Suprapubic skin (tissue), 4 donors: ENCODE results near the gene MYD88. TPM values are rescaled to one million over a fixed set of nuclear protein-coding genes. Genes with fewer than 3 reads are reported as not detected.

Experiments
- DNase-seq, 2 donors: peaks; one replicate each; pipeline ENCODE4 v3.0.0-alpha.2; 2019; ENCODE audit warnings: low spot score in 2 of 2
- H3K27ac ChIP-seq: fragments of 200-600 bp; sonication (generic); one replicate; pipeline ENCODE4 v1.5.1; 2019
- H3K27me3 ChIP-seq: fragments of 200-600 bp; sonication (generic); one replicate; pipeline ENCODE4 v1.5.1; 2019
- H3K36me3 ChIP-seq: fragments of 200-600 bp; sonication (generic); one replicate; pipeline ENCODE4 v1.5.1; 2019
- H3K4me1 ChIP-seq: fragments of 200-600 bp; sonication (generic); one replicate; pipeline ENCODE4 v1.5.1; 2019
- H3K4me3 ChIP-seq: fragments of 200-600 bp; sonication (generic); one replicate; pipeline ENCODE4 v1.5.1; 2019; ENCODE audit warnings: mild to moderate bottlenecking
- H3K9me3 ChIP-seq: fragments of 200-600 bp; sonication (generic); one replicate; pipeline ENCODE4 v1.5.1; 2019
- EP300 ChIP-seq: sonication (generic); formaldehyde crosslinking; IDR thresholded peaks from one replicate; pipeline ENCODE4 v1.6.1; 2017; ENCODE audit warnings: antibody characterized with exemption
- POLR2A ChIP-seq, 2 donors: fragments of 450-650 bp; IDR thresholded peaks; one replicate each; pipeline ENCODE4 v1.6.1; 2017; ENCODE audit warnings: antibody characterized with exemption in 2 of 2, mild to moderate bottlenecking in 2 of 2, moderate library complexity in 2 of 2
- POLR2AphosphoS5 ChIP-seq, 3 donors: sonication (generic); formaldehyde crosslinking; IDR thresholded peaks; one replicate each; pipeline ENCODE4 v1.6.1; 2017; ENCODE audit warnings: antibody characterized with exemption in 3 of 3
- WGBS: methylation state at CpG from one replicate; pipeline ENCODE4 v1.1.5; 2018; 5-methylcytosine and 5-hydroxymethylcytosine counted together
- total RNA-seq, 4 donors: library from RNA; depleted of rRNA; stranded (reverse); fragments of >200 nt; gene quantifications; one replicate each; pipeline ENCODE4 v1.1.0, GENCODE V29; 2016
- TF ChIP-seq, protein P1 (sequence below), 2 donors: fragments of 200-600 bp in 1 of 2; fragments of 450-650 bp in 1 of 2; sonication (generic) in 1 of 2; IDR thresholded peaks; one replicate each; pipeline ENCODE4 v1.5.1; 2016 to 2019; ENCODE audit warnings: antibody characterized with exemption in 2 of 2, mild to moderate bottlenecking in 1 of 2, moderate library complexity in 1 of 2

The MYD88 gene
- total RNA-seq, 4 donors from 2014 or later = 21.6 to 33.2 (median 28.1) TPM

DNA sequence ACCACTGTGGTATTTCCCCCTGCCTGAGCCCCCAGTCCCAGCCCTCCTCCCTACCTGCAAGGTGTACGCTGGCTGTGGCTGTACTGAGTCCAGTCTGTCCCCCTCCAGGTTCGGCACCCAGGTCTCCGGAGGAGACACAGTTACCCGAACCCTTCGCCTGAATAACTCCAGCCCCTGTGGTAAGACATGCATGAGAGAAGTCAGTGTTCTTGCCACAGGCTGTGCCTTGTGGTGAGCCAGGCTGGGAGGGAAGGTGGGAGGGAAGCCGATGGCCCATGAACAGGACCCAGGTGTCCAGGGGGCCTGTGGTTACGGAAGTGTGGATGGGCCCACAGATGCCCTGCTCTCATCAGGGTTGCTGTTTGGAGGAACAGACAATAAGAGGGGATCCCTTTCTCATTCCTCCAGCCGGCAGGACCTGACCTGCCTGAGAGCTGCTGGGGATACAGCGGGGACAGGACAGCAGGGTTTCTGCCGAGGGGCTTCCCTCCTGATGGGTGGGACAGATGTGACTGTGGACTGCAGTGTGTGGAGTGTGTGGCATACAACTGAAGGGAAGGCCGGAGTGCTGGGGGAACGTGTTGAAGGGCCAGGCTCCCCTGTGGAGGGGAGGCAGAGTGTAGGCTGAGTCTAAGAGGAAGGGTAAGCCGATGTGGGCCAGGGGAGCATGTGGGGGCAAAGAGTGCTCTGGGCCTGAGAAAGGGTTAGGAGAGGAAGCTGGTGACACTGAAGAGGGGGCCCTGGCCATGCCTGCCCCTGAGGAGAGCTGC lies 23.4 kb upstream of the MYD88 start:
- Histone ChIP-seq H3K27ac (no peak overlapping the region), H3K4me3 (no peak overlapping the region), H3K27me3 (no peaks in the 10 kb centered on the region), H3K4me1 (no peaks in the 10 kb centered on the region), H3K36me3 (peaks cover 8% of the 10 kb centered on the region), H3K9me3 (no peaks in the 10 kb centered on the region)
- TF ChIP-seq POLR2A (IDR thresholded peaks at IDR 0.05) (no peak), EP300 (no peak), POLR2AphosphoS5 (IDR thresholded peaks at IDR 0.05) (no peak)
- TF ChIP-seq, protein P1, sequence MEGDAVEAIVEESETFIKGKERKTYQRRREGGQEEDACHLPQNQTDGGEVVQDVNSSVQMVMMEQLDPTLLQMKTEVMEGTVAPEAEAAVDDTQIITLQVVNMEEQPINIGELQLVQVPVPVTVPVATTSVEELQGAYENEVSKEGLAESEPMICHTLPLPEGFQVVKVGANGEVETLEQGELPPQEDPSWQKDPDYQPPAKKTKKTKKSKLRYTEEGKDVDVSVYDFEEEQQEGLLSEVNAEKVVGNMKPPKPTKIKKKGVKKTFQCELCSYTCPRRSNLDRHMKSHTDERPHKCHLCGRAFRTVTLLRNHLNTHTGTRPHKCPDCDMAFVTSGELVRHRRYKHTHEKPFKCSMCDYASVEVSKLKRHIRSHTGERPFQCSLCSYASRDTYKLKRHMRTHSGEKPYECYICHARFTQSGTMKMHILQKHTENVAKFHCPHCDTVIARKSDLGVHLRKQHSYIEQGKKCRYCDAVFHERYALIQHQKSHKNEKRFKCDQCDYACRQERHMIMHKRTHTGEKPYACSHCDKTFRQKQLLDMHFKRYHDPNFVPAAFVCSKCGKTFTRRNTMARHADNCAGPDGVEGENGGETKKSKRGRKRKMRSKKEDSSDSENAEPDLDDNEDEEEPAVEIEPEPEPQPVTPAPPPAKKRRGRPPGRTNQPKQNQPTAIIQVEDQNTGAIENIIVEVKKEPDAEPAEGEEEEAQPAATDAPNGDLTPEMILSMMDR (IDR thresholded peaks at IDR 0.05) = no peak
- DNase-seq = peak; percentile 57 to 61
- WGBS = 68% methylated on average over 6 of the region's 13 CpGs

DNA sequence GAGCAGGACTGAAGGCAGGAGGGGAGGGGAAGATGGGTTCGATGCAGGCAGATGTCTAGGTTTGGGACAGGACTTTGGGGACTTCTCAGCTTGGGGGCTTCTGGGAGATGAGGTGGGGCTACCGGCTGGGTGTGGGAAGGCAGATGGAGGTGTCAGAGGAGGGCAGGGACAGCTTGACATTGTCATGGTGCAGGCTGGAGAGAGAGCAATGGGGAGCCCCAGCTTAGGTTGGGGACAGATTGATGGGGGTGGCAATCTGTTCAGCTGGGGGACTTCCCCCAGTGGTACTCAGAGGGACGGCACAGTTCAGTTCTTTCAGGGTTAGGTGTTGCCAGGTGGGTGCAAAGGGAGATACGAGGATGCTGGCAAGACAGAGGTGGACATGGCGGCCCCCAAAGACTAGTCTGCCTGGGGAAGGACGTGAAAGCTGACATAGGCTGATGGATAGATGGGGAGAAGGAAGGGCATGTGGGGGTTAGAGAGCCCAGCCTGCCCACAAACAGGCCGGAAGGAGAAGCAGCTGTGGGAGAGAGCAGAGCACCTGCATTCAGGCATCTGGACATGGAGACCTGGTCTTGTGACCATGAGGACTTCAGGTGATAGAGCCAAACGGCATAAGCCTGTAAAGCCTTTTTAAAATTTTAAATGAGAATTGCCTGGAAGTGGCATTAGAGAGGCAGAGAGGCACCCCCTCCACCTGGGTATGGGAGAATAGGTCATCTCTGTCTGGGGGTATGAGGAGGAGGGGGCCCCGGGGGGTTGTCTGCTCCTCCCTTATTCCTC lies 22.6 kb upstream of the MYD88 start:
- Histone ChIP-seq H3K27ac (no peak overlapping the region), H3K36me3 (peaks cover 16% of the 10 kb centered on the region), H3K4me1 (no peaks in the 10 kb centered on the region), H3K9me3 (no peaks in the 10 kb centered on the region), H3K27me3 (no peaks in the 10 kb centered on the region), H3K4me3 (no peak overlapping the region)
- DNase-seq = peak in 1 of 2 donors; percentile 62
- WGBS = 69% methylated on average over 9 of the region's 9 CpGs
- TF ChIP-seq POLR2A (IDR thresholded peaks at IDR 0.05) (no peak), EP300 (no peak), POLR2AphosphoS5 (IDR thresholded peaks at IDR 0.05) (no peak)
- TF ChIP-seq, protein P1 (IDR thresholded peaks at IDR 0.05) = no peak

DNA sequence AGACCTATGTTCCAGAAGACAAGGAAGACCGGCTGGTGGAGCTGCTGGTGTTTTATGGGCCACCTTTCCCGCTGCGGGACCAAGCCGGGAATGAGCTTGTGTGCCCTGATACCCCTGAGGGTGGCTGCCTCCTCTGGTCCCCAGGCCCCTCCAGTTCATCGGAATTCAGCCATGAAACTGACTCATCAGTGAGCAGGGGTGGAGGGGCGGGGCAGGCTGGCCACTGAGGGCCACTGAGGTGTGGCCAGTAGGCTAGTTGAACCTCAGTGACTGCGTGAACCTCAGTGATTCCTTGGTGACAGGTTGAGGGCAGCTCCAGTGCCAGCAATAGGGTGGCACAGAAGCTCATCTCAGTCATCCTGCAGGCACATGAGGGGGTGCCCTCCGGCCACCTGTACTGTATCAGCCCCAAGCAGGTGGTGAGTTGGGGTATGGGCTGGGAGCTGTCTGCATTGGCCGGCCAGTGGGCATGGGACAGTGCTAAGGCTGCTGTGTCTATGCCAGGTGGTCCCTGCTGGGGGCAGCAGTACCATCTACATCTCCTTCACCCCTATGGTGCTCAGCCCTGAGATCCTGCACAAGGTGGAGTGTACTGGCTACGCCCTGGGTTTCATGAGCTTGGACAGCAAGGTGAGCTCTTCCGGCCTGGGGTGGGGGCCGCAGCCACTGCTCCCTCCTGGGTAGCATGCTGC lies 21.8 kb upstream of the MYD88 start:
- no peaks in the 10 kb centered on the region for H3K27me3 ChIP-seq
- WGBS = 66% methylated on average over 8 of the region's 12 CpGs
- no peaks in the 10 kb centered on the region for H3K4me1 ChIP-seq
- H3K9me3 ChIP-seq = no peaks in the 10 kb centered on the region
- H3K36me3 ChIP-seq = peaks cover 24% of the 10 kb centered on the region
- no peak overlapping the region for H3K27ac ChIP-seq
- no peak for TF ChIP-seq EP300
- no peak for TF ChIP-seq POLR2AphosphoS5 (IDR thresholded peaks at IDR 0.05)
- TF ChIP-seq POLR2A (IDR thresholded peaks at IDR 0.05) = no peak
- TF ChIP-seq, protein P1 (IDR thresholded peaks at IDR 0.05) = no peak
- peak; percentile 60 to 72 for DNase-seq
- no peak overlapping the region for H3K4me3 ChIP-seq

DNA sequence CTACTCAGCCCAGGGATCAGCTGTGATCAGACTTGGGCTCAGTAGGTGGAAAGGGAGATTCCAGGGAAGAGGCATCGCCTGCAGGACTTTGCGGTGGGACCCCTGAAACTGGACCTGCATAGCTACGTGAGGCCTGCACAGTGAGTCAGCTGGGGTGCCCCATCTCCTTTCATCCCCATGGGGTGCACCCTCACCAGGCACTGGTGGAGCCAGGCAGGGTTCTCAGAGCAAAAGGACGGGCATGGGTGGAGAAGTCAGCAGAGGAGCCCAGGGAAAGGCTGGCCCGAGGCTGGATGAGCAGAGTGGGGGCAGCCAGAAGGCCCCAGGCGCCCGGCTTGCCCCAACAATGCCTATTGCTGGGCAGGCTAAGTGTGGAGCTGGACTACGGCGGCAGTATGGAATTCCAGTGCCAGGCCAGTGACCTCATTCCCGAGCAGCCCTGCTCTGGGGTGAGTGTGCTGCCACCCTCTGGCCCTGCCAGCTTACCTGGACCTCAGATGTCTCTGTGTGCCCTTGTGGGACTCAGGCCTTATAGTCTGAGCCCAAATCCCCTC lies 21.2 kb upstream of the MYD88 start:
- TF ChIP-seq POLR2AphosphoS5 (IDR thresholded peaks at IDR 0.05) (no peak), EP300 (no peak), POLR2A (IDR thresholded peaks at IDR 0.05) (no peak)
- TF ChIP-seq, protein P1 (IDR thresholded peaks at IDR 0.05) = no peak
- Histone ChIP-seq H3K36me3 (peaks cover 30% of the 10 kb centered on the region), H3K27ac (no peak overlapping the region), H3K27me3 (no peaks in the 10 kb centered on the region), H3K4me1 (no peaks in the 10 kb centered on the region), H3K4me3 (no peak overlapping the region), H3K9me3 (no peaks in the 10 kb centered on the region)
- DNase-seq = peak in 1 of 2 donors; percentile 49
- WGBS = 84% methylated on average over 4 of the region's 10 CpGs
